WERI-Rb-1 (cell line): ENCODE measurements around the gene D2HGDH.

ENCODE experiments used
- DNase-seq: peaks from one replicate; pipeline ENCODE4 v3.0.0-alpha.2; 2020
- H3K27ac ChIP-seq: fragments of 250-450 bp; sonication (Bioruptor Pico); 2 replicates; pipeline ENCODE4 v1.5.1; 2020; ENCODE audit warnings: mild to moderate bottlenecking, moderate library complexity
- H3K27me3 ChIP-seq: fragments of 250-450 bp; sonication (Bioruptor Pico); 2 replicates; pipeline ENCODE4 v1.5.1; 2021; ENCODE audit warnings: mild to moderate bottlenecking, low read depth, moderate library complexity; ENCODE audit not compliant: insufficient read depth, severe bottlenecking
- H3K36me3 ChIP-seq: fragments of 250-450 bp; sonication (Bioruptor Pico); 2 replicates; pipeline ENCODE4 v1.5.1; 2020; ENCODE audit warnings: mild to moderate bottlenecking, moderate library complexity
- H3K4me3 ChIP-seq: 2 replicates; pipeline ENCODE4 v1.5.1; 2011; ENCODE audit warnings: low read depth, mild to moderate bottlenecking, control low read depth, low read length
- H3K9me3 ChIP-seq: fragments of 250-450 bp; sonication (Bioruptor Pico); 2 replicates; pipeline ENCODE4 v1.5.1; 2021; ENCODE audit warnings: mild to moderate bottlenecking, moderate library complexity; ENCODE audit not compliant: severe bottlenecking
- CTCF ChIP-seq: IDR thresholded peaks from 2 replicates; pipeline ENCODE4 v1.5.1; 2011; ENCODE audit warnings: low read depth, mild to moderate bottlenecking, control low read depth, inconsistent platforms, low read length

Gene D2HGDH

GRCh38 chr2:241734467-241735208 lies at the start of gene D2HGDH:
Gene D2HGDH (plus strand): TSS chr2:241734630. CDS start chr2:241735225, 595 bp downstream.
- H3K9me3 ChIP-seq: no peaks in the 10 kb centered on the region
- TF ChIP-seq CTCF: no peak
- H3K27ac ChIP-seq: peak within 1 kb of the TSS; percentile 89
- H3K36me3 ChIP-seq: no peaks in the 10 kb centered on the region
- DNase-seq: peak; percentile 90
- H3K27me3 ChIP-seq: no peaks in the 10 kb centered on the region
- H3K4me3 ChIP-seq: peak within 1 kb of the TSS; percentile 87

GRCh38 chr2:241686324-241686649 lies 48.1 kb upstream of the D2HGDH start:
- H3K27me3 ChIP-seq: no peaks in the 10 kb centered on the region
- peak overlapping the region; percentile 98 for H3K27ac ChIP-seq
- no peak for DNase-seq
- peak overlapping the region; percentile 58 for H3K4me3 ChIP-seq
- TF ChIP-seq CTCF: no peak
- H3K36me3 ChIP-seq: peaks cover 65% of the 10 kb centered on the region
- no peaks in the 10 kb centered on the region for H3K9me3 ChIP-seq

GRCh38 chr2:241686650-241687425 lies 47.6 kb upstream of the D2HGDH start, which contains the start of gene DTYMK:
Gene DTYMK (minus strand): TSS chr2:241686815. CDS start chr2:241686783, 32 bp downstream.
- Histone ChIP-seq H3K27ac (peak within 1 kb of the TSS; percentile 98), H3K36me3 (peaks cover 63% of the 10 kb centered on the region), H3K27me3 (no peaks in the 10 kb centered on the region), H3K9me3 (no peaks in the 10 kb centered on the region), H3K4me3 (peak within 1 kb of the TSS; percentile 58)
- no peak for TF ChIP-seq CTCF
- DNase-seq: peak; percentile 94

GRCh38 chr2:241689306-241689705 lies 45.1 kb upstream of the D2HGDH start:
- Histone ChIP-seq H3K27me3 (no peaks in the 10 kb centered on the region), H3K4me3 (no peak overlapping the region), H3K36me3 (peaks cover 38% of the 10 kb centered on the region), H3K27ac (no peak overlapping the region), H3K9me3 (no peaks in the 10 kb centered on the region)
- peak; percentile 35 for DNase-seq
- no peak for TF ChIP-seq CTCF

GRCh38 chr2:241690202-241690717 lies 44.2 kb upstream of the D2HGDH start:
- Histone ChIP-seq H3K27ac (no peak overlapping the region), H3K36me3 (peaks cover 31% of the 10 kb centered on the region), H3K4me3 (no peak overlapping the region), H3K9me3 (no peaks in the 10 kb centered on the region), H3K27me3 (no peaks in the 10 kb centered on the region)
- DNase-seq: no peak
- no peak for TF ChIP-seq CTCF
